ENCODE results near the gene NISCH. TPM values are rescaled to one million over a fixed set of nuclear protein-coding genes. Genes with fewer than 3 reads are reported as not detected.
A peak's percentile ranks its signal among the peaks of the same experiment; 100 is the strongest.

The NISCH gene
- polyA plus RNA-seq, 3 donors: 9.7 to 106 (median 13.1) TPM

DNA sequence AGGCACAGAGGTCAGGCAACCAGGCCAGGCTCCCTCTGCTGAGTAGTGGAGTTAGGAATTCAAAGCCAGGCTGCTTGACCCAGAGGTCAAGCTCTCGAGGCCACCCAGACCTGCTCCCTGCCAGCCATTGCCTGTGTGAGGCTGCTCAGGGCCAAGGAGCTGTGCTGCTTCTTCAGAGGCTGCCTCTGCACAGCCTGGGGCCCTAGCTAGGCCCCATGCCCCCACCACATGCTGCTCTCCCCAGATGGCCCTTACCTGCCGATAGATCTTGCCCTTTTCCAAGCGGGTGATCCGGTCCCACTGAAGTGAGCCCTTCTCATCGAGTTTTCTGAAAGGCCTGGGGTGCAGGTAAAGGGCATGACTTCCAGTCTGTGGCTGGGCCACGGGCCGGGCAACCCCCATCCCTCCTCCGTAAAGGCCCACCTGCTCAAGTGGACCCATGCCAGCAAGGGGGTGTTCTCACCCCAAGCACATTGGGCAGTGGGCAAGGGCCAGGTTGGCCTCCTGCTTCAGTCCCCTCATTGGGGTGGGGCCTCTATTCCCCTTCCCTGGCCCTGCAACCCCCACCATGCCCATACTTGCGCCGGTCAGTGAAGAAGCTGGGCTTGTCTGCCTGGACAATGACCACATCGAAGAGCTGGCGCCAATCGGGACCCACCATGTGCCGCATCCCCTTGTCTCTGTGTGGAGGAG is 71.8 kb downstream of the NISCH start:
- H3K79me2 ChIP-seq (ENCODE audit: insufficient read depth, low read length): peaks cover 21% of the 10 kb centered on the region
- Mint-ChIP-seq H3K36me3 (peaks cover 37 to 55% of the 10 kb centered on the region in 2 donors), H3K9me3 (no peaks in the 10 kb centered on the region), H3K27me3 (ENCODE audit: low read depth in 3 of 3) (peaks cover 2 to 3% (median 2%) of the 10 kb centered on the region in 3 donors), H3K27ac (peak overlapping the region in 2 of 7 donors; percentile 9 to 50), H3K4me3 (no peak overlapping the region), H3K4me1 (peaks cover 8% of the 10 kb centered on the region)
- no peak overlapping the region for H2AFZ ChIP-seq (ENCODE audit: insufficient read depth, low read depth, low read length, poor library complexity, severe bottlenecking)
- WGBS (ENCODE audit: insufficient coverage): 100% methylated on average over 8 of the region's 14 CpGs
- no peak overlapping the region for H3K4me2 ChIP-seq (replicated peaks; ENCODE audit: extremely low read depth, low read length, poor library complexity, severe bottlenecking)
- H3K4me1 ChIP-seq (ENCODE audit: control insufficient read depth in 1 of 2, insufficient read depth in 2 of 2, low read length in 2 of 2): peaks cover 3 to 12% of the 10 kb centered on the region in 2 donors
- no peak overlapping the region for H3K4me3 ChIP-seq (replicated peaks in 1 of 3; ENCODE audit: low read depth in 2 of 3, low read length in 3 of 3)
- peaks cover 44 to 63% of the 10 kb centered on the region in 2 donors for H3K36me3 ChIP-seq (replicated peaks in 1 of 2; ENCODE audit: control insufficient read depth in 1 of 2, insufficient read depth in 2 of 2, low read length in 2 of 2)
- peak overlapping the region in 1 of 2 donors; percentile 20 for H3K27ac ChIP-seq (ENCODE audit: low read depth in 1 of 2, low read length in 2 of 2)
- H3K9me3 ChIP-seq (replicated peaks in 1 of 2; ENCODE audit: control insufficient read depth in 1 of 2, insufficient read depth in 1 of 2, low read length in 2 of 2): no peaks in the 10 kb centered on the region
- H3K9ac ChIP-seq (ENCODE audit: insufficient read depth, low read length, poor library complexity, severe bottlenecking): no peak overlapping the region
- H4K20me1 ChIP-seq (ENCODE audit: insufficient read depth, low read length): no peaks in the 10 kb centered on the region
- TF ChIP-seq, protein P1, sequence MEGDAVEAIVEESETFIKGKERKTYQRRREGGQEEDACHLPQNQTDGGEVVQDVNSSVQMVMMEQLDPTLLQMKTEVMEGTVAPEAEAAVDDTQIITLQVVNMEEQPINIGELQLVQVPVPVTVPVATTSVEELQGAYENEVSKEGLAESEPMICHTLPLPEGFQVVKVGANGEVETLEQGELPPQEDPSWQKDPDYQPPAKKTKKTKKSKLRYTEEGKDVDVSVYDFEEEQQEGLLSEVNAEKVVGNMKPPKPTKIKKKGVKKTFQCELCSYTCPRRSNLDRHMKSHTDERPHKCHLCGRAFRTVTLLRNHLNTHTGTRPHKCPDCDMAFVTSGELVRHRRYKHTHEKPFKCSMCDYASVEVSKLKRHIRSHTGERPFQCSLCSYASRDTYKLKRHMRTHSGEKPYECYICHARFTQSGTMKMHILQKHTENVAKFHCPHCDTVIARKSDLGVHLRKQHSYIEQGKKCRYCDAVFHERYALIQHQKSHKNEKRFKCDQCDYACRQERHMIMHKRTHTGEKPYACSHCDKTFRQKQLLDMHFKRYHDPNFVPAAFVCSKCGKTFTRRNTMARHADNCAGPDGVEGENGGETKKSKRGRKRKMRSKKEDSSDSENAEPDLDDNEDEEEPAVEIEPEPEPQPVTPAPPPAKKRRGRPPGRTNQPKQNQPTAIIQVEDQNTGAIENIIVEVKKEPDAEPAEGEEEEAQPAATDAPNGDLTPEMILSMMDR (IDR thresholded peaks at IDR 0.05): no peak
- no peak for DNase-seq
- intact Hi-C loops (cut with micrococcal nuclease): no loop called here
- H3K27me3 ChIP-seq (ENCODE audit: control insufficient read depth in 2 of 2, insufficient read depth in 2 of 2, low read length in 2 of 2): no peaks in the 10 kb centered on the region

DNA sequence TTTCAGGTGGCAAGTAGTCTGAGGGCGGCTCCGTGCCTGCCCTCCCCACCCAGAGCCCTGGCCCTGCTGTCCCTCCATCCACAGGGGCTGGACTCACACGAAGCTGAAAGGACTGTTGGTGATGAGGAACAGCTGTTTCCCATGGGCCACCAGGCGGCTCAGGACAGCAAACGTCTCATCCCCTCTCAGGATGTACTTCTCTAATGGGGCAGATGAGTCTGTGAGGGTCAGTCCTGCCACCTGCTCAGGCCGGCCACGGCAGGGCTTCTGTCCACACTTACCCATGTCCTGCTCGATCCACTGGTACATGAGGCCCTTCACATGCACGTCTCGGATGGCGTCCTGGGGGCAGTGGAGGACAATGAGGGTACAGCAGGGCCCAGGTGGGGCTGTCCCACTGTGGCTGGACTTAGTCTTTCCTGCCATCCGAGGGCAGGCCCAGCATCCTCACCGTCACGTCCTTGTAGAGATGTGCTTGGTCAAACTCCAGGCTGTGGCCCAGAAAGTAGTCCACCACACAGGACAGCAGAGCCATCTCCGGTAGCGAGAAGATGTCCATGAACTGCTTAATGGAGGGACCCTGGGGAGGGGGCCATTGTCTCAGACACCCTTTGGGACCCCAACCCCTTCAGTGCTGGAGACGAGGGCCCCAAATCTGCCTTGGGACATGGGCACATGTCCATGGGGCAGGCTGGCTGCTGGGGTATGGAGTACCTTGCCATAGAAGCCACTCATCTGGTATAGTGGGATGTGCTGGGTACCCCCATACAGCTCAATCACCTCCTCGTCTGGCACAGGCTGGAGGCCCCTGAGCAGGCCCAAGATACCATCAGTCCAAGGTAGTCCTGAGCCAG is 72.6 kb downstream of the NISCH start:
- H3K4me1 Mint-ChIP-seq: peaks cover 16% of the 10 kb centered on the region
- Histone ChIP-seq H3K4me3 (replicated peaks in 1 of 3; ENCODE audit: low read depth in 2 of 3, low read length in 3 of 3) (no peak overlapping the region), H4K20me1 (ENCODE audit: insufficient read depth, low read length) (no peaks in the 10 kb centered on the region), H3K4me1 (ENCODE audit: control insufficient read depth in 1 of 2, insufficient read depth in 2 of 2, low read length in 2 of 2) (peaks cover 11 to 20% of the 10 kb centered on the region in 2 donors), H3K79me2 (ENCODE audit: insufficient read depth, low read length) (peaks cover 29% of the 10 kb centered on the region), H3K9me3 (replicated peaks in 1 of 2; ENCODE audit: control insufficient read depth in 1 of 2, insufficient read depth in 1 of 2, low read length in 2 of 2) (no peaks in the 10 kb centered on the region), H3K27ac (ENCODE audit: low read depth in 1 of 2, low read length in 2 of 2) (no peak overlapping the region), H2AFZ (ENCODE audit: insufficient read depth, low read depth, low read length, poor library complexity, severe bottlenecking) (no peak overlapping the region), H3K9ac (ENCODE audit: insufficient read depth, low read length, poor library complexity, severe bottlenecking) (no peak overlapping the region), H3K36me3 (replicated peaks in 1 of 2; ENCODE audit: control insufficient read depth in 1 of 2, insufficient read depth in 2 of 2, low read length in 2 of 2) (peaks cover 36 to 56% of the 10 kb centered on the region in 2 donors), H3K4me2 (replicated peaks; ENCODE audit: extremely low read depth, low read length, poor library complexity, severe bottlenecking) (no peak overlapping the region), H3K27me3 (ENCODE audit: control insufficient read depth in 2 of 2, insufficient read depth in 2 of 2, low read length in 2 of 2) (peaks cover 0 to 4% of the 10 kb centered on the region in 2 donors)
- peaks cover 29 to 48% of the 10 kb centered on the region in 2 donors for H3K36me3 Mint-ChIP-seq
- peaks cover 6 to 11% (median 9%) of the 10 kb centered on the region in 3 donors for H3K27me3 Mint-ChIP-seq (ENCODE audit: low read depth in 3 of 3)
- intact Hi-C loops (cut with micrococcal nuclease): no loop called here
- no peaks in the 10 kb centered on the region for H3K9me3 Mint-ChIP-seq
- 95% methylated on average over 6 of the region's 18 CpGs for WGBS (ENCODE audit: insufficient coverage)
- peak overlapping the region in 2 of 7 donors; percentile 10 to 11 for H3K27ac Mint-ChIP-seq
- DNase-seq: no peak
- no peak overlapping the region for H3K4me3 Mint-ChIP-seq
- TF ChIP-seq, protein P1 (IDR thresholded peaks at IDR 0.05): no peak

All from CD14-positive monocyte (primary cell).